Kidney epithelial cell (primary cell): ENCODE data around the gene PHF11. TPM values are rescaled to one million over a fixed set of nuclear protein-coding genes. Genes with fewer than 3 reads are reported as not detected.

Source experiments
- DNase-seq: peaks from one replicate; pipeline ENCODE4 v3.0.0-alpha.2; 2010; ENCODE audit warnings: low read depth
- H3K27me3 ChIP-seq: 2 replicates; pipeline ENCODE4 v1.6.0; 2011; ENCODE audit warnings: low read length; ENCODE audit not compliant: control insufficient read depth, insufficient read depth
- H3K36me3 ChIP-seq: 2 replicates; pipeline ENCODE4 v1.5.1; 2011; ENCODE audit warnings: low read length; ENCODE audit not compliant: control insufficient read depth, insufficient read depth
- H3K4me3 ChIP-seq: 2 replicates; pipeline ENCODE4 v1.5.1; 2011; ENCODE audit warnings: low read depth, mild to moderate bottlenecking, control low read depth, low read length
- total RNA-seq: library from RNA; depleted of rRNA; stranded (reverse); fragments of >200 nt; gene quantifications from 2 replicates; pipeline ENCODE4 v1.2.3, GENCODE V29; 2015
- TF ChIP-seq, protein P1 (sequence below): IDR thresholded peaks from 2 replicates; pipeline ENCODE4 v1.5.1; 2011; ENCODE audit warnings: mild to moderate bottlenecking, moderate library complexity, low read length, control low read depth, inconsistent platforms; ENCODE audit not compliant: insufficient read depth, poor library complexity, severe bottlenecking

Gene PHF11
- total RNA-seq, 1 donor from 2014 or later: 24.9 TPM

DNA sequence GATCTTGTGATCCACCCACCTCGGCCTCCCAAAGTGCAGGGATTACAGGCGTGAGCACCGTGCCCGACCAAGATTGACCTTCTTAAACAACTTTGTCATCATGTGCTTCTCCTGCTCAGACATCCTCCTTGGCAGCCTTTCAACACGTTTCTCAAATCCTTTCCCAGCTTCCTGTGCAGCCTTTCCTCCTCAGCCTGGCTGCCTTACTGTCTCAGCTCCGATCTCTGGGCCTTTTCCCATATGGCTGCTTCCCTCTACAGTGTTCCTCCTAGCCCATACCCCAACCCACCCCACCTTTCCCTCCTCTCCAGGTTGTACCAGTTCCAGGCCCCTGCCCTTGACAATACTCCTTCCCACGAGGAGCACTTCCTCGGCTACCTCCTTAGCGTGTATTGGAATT is 7.2 kb downstream of the PHF11 start:
- no peaks in the 10 kb centered on the region for H3K36me3 ChIP-seq
- no peak overlapping the region for H3K4me3 ChIP-seq
- no peaks in the 10 kb centered on the region for H3K27me3 ChIP-seq
- TF ChIP-seq, protein P1, sequence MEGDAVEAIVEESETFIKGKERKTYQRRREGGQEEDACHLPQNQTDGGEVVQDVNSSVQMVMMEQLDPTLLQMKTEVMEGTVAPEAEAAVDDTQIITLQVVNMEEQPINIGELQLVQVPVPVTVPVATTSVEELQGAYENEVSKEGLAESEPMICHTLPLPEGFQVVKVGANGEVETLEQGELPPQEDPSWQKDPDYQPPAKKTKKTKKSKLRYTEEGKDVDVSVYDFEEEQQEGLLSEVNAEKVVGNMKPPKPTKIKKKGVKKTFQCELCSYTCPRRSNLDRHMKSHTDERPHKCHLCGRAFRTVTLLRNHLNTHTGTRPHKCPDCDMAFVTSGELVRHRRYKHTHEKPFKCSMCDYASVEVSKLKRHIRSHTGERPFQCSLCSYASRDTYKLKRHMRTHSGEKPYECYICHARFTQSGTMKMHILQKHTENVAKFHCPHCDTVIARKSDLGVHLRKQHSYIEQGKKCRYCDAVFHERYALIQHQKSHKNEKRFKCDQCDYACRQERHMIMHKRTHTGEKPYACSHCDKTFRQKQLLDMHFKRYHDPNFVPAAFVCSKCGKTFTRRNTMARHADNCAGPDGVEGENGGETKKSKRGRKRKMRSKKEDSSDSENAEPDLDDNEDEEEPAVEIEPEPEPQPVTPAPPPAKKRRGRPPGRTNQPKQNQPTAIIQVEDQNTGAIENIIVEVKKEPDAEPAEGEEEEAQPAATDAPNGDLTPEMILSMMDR: no peak
- DNase-seq: no peak

DNA sequence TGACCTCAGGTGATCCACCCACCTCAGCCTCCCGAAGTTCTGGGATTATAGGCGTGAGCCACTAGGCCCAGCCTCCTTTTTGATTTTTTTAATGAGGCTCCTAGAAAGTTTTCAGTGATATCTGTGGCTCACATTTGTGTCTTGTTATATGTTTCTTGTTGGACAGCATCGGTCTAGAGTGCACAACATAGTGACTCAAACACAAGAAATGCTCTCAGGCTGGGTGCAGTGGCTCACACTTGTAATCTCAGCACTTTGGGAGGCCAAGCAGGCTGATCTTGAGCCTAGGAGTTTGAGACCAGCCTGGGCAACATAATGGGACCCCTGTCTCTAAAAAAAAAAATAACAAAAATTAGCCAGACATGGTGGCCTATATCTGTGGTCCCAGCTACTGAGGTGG is 8.2 kb downstream of the PHF11 start:
- H3K4me3 ChIP-seq: no peak overlapping the region
- TF ChIP-seq, protein P1: no peak
- H3K27me3 ChIP-seq: no peaks in the 10 kb centered on the region
- no peaks in the 10 kb centered on the region for H3K36me3 ChIP-seq
- no peak for DNase-seq

DNA sequence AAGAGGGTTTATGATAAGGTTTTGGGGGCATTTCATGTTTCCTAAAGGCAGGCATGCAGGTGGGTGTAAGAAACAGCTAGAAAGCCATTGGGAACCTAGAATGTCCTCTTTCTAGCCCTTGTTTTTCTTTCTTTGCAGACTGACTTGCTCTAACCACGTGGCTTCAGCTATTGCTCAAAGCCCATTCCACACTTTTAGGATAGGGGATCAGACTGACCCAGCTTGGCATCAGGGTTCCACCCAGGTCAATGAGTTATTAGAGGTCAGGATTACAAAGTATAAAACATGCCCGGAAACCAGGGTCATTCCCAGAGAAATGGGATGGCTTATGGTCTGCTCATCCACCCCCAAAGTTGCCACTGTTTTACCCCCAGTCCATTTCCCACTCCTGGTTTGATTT is 16.8 kb downstream of the PHF11 start:
- no peaks in the 10 kb centered on the region for H3K27me3 ChIP-seq
- TF ChIP-seq, protein P1: no peak
- peaks cover 1% of the 10 kb centered on the region for H3K36me3 ChIP-seq
- H3K4me3 ChIP-seq: no peak overlapping the region
- no peak for DNase-seq

DNA sequence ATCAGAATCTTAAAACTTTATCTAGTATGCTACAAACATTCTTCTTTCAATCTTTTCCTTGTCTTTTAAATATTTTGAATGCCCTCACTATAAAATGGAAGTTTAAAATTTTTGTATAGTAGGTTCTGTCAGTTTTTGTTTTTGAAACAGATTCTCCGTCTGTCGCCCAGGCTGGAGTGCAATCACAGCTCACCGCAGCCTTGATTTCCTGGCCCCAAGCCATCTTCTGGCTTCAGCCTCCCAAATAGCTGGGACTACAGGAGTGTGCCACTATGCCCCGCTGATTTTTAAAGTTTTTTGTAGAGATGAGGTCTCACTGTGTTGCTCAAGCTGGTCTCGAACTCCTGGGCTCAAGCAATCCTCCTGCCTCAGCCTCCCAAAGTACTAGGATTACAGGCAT is 20.7 kb downstream of the PHF11 start:
- Histone ChIP-seq H3K4me3 (no peak overlapping the region), H3K36me3 (peaks cover 1% of the 10 kb centered on the region), H3K27me3 (no peaks in the 10 kb centered on the region)
- TF ChIP-seq, protein P1: no peak
- DNase-seq: no peak

DNA sequence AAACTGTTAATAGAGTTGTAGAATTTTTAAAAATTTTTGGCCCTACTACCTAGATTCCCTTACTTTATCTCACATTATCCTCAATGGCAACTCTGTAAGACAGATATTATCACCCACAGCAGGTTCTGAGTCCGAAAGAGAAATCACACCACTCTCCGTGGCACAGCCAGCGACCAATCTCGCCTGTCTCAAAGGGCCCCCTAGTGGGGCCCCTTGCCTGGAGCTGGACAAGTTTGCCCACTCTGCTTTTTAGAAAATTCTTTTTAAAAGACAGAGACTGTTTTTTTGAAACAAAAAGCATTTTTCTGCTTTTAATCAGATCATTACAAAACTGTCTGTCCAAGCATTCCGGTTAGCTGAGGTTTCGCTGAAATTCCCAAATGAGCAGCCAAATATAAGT is 21.7 kb downstream of the PHF11 start:
- Histone ChIP-seq H3K36me3 (peaks cover under 1% of the 10 kb centered on the region), H3K4me3 (no peak overlapping the region), H3K27me3 (no peaks in the 10 kb centered on the region)
- TF ChIP-seq, protein P1: peak; percentile 31
- DNase-seq: no peak

DNA sequence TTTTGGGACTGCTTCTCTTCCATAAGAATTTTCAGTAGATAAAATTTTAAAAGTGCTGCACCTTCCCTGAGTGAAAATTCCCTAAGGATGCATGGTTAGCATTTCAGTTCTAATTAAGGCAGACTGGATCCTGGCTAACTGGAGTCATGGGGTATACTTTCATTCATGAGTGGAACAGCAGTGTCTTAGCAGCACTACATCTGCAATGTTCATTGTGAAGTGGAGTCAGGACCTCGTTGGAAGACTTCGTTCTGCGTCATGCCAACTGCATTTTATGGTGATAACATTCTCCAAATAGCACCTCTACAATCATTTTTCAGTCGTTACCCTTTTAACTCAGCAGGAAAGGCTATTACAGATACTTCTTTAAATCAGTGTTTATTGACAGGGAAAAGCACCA is 25.5 kb downstream of the PHF11 start:
- no peak for DNase-seq
- H3K27me3 ChIP-seq: no peaks in the 10 kb centered on the region
- TF ChIP-seq, protein P1: no peak
- no peak overlapping the region for H3K4me3 ChIP-seq
- H3K36me3 ChIP-seq: no peaks in the 10 kb centered on the region
